SU-DHL-6 (cell line): ENCODE results near the gene GPR89A.

Experiments used
- EZH2phosphoT487 ChIP-seq: fragments of 200-600 bp; sonication (generic), shearing (Covaris generic); conservative IDR thresholded peaks from 2 replicates; pipeline ENCODE4 v1.6.1; 2018; ENCODE audit warnings: mild to moderate bottlenecking, antibody characterized with exemption, low read length, moderate library complexity, mixed read lengths
- TF ChIP-seq, protein P1 (sequence below): fragments of 200-600 bp; sonication (generic); IDR thresholded peaks from one replicate; pipeline ENCODE4 v1.5.1; 2017; ENCODE audit warnings: antibody characterized with exemption, mild to moderate bottlenecking, low read length, moderate library complexity; ENCODE audit not compliant: insufficient read depth, poor library complexity, severe bottlenecking

GRCh38 chr1:145695821-145696629, 88.2 kb downstream of the GPR89A start:
- TF ChIP-seq, protein P1, sequence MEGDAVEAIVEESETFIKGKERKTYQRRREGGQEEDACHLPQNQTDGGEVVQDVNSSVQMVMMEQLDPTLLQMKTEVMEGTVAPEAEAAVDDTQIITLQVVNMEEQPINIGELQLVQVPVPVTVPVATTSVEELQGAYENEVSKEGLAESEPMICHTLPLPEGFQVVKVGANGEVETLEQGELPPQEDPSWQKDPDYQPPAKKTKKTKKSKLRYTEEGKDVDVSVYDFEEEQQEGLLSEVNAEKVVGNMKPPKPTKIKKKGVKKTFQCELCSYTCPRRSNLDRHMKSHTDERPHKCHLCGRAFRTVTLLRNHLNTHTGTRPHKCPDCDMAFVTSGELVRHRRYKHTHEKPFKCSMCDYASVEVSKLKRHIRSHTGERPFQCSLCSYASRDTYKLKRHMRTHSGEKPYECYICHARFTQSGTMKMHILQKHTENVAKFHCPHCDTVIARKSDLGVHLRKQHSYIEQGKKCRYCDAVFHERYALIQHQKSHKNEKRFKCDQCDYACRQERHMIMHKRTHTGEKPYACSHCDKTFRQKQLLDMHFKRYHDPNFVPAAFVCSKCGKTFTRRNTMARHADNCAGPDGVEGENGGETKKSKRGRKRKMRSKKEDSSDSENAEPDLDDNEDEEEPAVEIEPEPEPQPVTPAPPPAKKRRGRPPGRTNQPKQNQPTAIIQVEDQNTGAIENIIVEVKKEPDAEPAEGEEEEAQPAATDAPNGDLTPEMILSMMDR, result no peak
- TF ChIP-seq EZH2phosphoT487, result no peak
